ENCODE measurements around the gene FBXL16.

DNA sequence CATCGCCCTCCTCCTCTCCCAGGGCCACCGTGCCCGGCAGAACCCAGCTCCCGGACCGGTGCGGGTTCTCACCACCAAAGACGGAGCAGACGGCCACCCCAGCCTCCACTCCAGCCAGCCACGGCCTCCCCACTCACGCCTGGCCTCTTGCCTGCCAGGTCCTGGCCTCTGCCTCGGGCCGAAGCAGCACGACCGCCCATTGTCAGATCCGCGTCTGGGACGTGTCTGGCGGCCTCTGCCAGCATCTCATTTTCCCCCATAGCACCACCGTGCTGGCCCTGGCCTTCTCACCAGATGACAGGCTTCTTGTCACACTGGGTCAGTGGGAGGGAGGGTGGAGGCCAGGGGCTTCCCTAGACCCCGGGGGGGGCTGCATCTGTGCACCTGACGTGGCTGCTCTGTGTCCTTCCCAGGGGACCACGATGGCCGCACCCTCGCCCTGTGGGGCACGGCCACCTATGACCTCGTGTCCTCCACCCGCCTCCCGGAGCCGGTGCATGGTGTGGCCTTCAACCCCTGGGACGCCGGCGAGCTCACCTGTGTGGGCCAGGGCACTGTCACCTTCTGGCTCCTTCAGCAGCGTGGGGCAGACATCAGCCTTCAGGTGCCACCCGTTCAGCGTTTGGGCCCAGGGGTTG lies 44.3 kb downstream of the FBXL16 start:
- TF ChIP-seq, protein P1, sequence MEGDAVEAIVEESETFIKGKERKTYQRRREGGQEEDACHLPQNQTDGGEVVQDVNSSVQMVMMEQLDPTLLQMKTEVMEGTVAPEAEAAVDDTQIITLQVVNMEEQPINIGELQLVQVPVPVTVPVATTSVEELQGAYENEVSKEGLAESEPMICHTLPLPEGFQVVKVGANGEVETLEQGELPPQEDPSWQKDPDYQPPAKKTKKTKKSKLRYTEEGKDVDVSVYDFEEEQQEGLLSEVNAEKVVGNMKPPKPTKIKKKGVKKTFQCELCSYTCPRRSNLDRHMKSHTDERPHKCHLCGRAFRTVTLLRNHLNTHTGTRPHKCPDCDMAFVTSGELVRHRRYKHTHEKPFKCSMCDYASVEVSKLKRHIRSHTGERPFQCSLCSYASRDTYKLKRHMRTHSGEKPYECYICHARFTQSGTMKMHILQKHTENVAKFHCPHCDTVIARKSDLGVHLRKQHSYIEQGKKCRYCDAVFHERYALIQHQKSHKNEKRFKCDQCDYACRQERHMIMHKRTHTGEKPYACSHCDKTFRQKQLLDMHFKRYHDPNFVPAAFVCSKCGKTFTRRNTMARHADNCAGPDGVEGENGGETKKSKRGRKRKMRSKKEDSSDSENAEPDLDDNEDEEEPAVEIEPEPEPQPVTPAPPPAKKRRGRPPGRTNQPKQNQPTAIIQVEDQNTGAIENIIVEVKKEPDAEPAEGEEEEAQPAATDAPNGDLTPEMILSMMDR (conservative IDR thresholded peaks at IDR 0.05 in 1 of 2, IDR thresholded peaks at IDR 0.05 in 1 of 2; ENCODE audit: low read depth in 1 of 2, low read length in 2 of 2), result no peak
- no peak for TF ChIP-seq EZH2 (IDR thresholded peaks at IDR 0.05; ENCODE audit: low read length, missing control alignments)
